GM19238 (cell line): ENCODE measurements around the gene C1QTNF6.

Source experiments
- DNase-seq: peaks from one replicate; pipeline ENCODE4 v3.0.0; 2011; ENCODE audit warnings: low spot score; ENCODE audit not compliant: insufficient read length

C1QTNF6 gene

GRCh38 chr22:37187891-37188761, at the start of gene C1QTNF6:
Gene C1QTNF6, minus strand, starts transcription at chr22:37188247. Its CDS starts 34 bp downstream, at chr22:37188213.
- DNase-seq: no peak

GRCh38 chr22:37235897-37236607, 48.0 kb upstream of the C1QTNF6 start:
- DNase-seq: no peak

GRCh38 chr22:37234736-37235711, 47.0 kb upstream of the C1QTNF6 start:
- no peak for DNase-seq

- peak; percentile 0 for DNase-seq
Observed at GRCh38 chr22:37233751-37234631, 45.9 kb upstream of the C1QTNF6 start.

DNA sequence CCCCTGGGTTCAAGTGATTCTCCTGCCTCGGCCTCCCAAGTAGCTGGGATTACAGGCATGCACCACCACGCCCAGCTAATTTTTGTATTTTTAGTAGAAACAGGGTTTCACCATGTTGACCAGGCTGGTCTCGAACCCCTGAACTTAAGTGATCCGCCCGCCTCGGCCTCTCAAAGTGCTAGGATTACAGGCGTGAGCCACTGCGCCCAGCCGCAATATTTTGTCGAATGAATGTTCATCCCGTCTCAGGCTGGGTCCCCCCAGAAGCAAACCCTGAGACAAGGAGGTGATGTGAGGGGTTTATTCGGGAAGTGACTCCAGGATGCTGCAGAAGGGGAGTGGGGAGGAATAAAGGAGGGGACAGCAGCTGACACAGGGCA, 45.3 kb upstream of the C1QTNF6 start:
- DNase-seq: peak; percentile 0

- DNase-seq: no peak
Observed at GRCh38 chr22:37232140-37232998, 44.3 kb upstream of the C1QTNF6 start.

DNA sequence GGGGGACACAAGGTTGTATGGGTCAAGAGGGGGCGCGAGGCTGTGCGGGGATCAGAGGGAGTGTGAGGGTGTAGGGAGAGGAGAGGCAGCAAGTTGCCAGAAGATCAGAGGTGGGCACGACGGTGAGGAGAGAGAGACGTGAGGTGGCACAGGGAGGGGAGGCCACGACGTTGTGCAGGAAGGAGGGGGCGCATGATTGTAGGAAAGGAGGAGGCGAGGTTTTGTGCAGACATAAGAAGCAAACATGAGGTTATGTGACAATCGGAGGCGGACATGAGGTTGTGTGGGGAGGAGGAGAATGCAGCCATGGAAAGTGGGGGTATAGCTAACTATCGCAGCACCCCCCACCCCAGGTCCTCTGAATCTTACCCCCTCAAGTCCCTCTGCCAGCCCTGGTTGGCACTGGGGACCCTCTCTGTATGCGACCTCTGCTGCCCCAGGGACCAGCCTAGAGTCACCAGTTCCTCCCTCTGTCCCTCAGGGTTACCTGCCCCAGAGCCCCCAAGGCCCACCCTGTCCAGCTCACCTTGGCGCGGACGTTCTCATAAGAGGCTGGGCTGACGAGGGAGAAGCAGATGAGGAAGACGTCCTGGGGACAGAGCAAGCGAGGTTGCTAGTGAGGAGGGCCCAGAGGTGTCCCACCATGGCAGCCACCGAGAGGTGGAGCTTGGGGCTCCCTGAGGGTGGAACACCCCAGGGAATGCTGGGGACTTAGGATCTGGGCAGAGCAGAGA, 43.5 kb upstream of the C1QTNF6 start:
- no peak for DNase-seq

- DNase-seq: no peak
Observed at GRCh38 chr22:37230673-37231405, 42.8 kb upstream of the C1QTNF6 start.

GRCh38 chr22:37229805-37230672, 42.0 kb upstream of the C1QTNF6 start:
- peak; percentile 89 for DNase-seq

DNA sequence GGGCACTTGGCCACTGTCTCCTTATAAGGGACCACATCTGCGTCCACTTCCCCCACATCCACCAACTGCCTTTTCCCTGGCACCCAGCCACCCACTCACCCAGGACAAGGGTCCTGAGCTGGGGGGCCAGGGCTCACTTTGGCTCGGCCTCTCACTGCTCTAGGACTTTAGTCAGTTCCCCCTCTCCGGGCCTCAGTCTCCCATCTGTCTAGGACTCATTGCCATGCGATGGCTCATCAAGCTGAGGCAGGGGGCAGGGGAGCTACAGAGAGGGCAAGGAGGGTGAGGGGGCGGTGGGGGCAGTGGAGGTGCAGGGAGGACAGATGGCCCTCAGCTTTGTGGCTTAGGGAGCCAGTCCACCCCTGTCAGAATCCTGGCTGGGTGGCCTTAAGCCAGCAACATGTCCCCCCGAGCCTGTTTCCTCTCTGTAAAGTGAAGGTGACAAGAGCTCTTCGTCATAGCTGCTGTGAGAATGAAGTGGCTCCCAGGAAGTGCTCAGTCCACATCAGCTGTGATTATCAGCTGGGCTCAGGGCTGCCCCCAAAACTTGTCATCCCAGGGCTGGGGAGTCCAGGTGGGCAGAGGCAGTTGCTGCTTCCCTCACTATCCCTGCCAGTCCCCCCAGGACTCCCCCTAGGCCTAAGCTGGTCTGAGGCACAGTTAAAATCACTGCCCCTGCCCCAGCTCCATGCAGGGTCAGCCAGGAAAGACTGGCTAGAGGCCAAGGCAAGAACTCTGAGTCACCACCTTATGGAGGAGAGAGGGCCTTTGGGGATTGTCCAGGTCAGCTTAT, 41.2 kb upstream of the C1QTNF6 start:
- no peak for DNase-seq

DNA sequence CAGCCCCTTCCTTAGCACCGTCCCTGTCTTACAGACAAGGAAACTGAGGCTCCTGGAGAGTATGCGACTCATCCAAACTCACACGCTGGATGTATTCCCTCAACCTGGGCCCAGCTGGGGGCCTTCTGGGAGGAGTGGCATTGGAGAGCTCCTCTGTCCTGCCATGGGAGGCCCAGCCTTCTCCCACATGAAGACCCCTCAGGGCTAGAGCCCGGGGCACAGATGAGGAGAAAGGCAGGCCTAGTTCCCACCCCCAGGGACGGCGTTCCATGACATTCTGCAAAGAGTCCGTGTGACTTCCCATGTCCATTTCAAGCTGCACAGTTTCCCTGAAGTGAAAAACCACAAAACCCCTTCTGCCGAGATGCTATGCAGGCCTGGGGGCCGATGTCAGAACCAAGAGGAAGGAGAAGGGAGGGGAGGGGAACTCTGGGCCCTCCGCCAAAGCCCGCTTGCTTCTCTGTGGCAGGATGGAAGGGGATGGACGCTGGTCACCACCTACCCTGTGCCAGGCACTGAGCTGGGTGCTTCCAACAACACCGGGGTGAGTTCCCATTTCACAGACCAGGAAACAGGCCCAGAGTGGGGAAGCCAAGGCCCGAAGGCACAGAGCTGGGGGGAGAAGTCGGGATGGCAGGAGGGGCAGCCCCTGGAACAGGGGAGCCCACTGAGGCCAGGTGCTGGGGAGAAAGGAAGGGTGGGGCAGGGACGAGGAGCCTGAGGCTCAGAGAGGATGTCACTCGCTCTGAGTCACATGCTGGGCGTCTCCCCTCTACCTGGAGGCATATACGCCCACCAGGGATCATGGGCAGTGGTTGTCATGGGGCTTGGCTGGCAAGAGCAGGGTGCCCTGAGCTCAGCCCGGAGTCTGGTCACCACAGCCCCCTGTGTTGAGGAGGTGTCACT, 40.3 kb upstream of the C1QTNF6 start:
- no peak for DNase-seq

DNA sequence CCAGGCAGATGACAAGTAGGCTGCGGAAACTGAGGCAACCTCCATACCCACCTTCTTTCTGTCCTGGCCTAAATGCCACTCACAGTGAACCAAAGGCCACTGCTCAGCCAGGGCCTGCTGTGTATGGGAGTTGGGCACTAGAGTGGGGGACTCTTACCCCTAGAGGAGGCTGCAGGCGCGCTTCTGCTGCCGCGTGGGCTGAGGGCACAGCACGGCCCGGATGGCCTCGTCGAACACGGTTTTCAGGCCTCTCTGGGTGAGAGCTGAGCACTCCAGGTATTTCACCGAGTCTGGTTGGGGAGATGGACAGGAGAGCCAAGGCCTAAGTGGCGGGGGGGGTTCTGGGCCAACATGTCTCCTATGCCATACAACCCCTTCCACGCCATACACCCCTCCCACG, 38.5 kb upstream of the C1QTNF6 start:
- DNase-seq: no peak

DNA sequence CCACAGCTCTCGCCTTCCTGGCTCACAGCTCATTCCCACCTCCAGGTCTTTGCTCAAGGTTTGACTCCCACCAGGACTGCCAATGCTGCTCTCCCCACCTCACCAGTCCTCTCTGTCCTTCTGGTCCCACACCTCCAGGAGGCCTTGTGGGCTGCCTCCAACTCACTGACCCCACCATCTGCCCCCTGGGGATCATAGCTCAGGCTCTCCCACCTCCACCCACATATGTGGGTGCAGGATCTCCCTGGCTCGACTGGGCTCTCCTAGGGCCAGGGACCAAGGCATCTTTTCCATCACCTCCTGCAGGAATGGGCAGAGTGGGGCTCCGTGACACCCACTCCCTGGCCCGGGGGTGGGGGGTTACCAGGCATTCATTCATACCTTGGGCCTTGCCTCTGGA, 38.0 kb upstream of the C1QTNF6 start:
- no peak for DNase-seq

DNA sequence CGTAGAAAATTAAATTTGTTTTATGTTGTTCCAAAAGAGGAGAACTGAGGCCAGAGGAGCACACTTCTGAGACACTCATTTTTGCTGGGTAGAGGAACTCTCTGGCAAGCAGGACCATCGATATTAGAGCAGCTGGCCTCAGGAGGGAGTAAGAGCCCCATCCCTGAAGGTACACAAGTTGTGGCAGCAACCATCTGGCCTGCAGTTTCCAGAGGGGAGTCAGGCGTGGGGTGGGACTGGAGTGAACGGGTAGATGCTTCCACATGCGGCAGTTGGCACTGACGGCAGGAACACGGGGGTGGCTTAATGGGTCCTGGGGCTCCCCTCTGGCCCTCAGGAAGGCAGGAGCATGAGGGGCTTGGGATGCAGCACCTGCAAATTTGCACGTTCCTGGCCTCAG, 37.4 kb upstream of the C1QTNF6 start:
- DNase-seq: no peak

- no peak for DNase-seq
Observed at GRCh38 chr22:37224757-37225420, 36.8 kb upstream of the C1QTNF6 start.
